Endometrium (tissue), 2 donors: ENCODE data around the gene MARCKSL1.

Experiments
- FAIRE-seq: peaks from 2 replicates; lab custom pipeline; 2012; peaks lifted over from hg19 to GRCh38; lab: Jason Lieb, UNC
- donor health status: control.
- donor health status: control.

MARCKSL1 gene

GRCh38 chr1:32352831-32353383 lies 16.9 kb upstream of the MARCKSL1 start:
- FAIRE-seq: no peak

- no peak for FAIRE-seq
Observed at GRCh38 chr1:32352239-32352745, 16.3 kb upstream of the MARCKSL1 start.

- no peak for FAIRE-seq
Observed at GRCh38 chr1:32351399-32352238, 15.6 kb upstream of the MARCKSL1 start.

GRCh38 chr1:32350785-32351398 lies 14.9 kb upstream of the MARCKSL1 start:
- FAIRE-seq: no peak

GRCh38 chr1:32349211-32349708 lies 13.2 kb upstream of the MARCKSL1 start:
- no peak for FAIRE-seq

GRCh38 chr1:32346532-32347157 lies 10.6 kb upstream of the MARCKSL1 start:
- FAIRE-seq: no peak

GRCh38 chr1:32345289-32345827 lies 9.3 kb upstream of the MARCKSL1 start:
- FAIRE-seq: no peak

GRCh38 chr1:32342704-32343103 lies 6.7 kb upstream of the MARCKSL1 start:
- no peak for FAIRE-seq

- FAIRE-seq: no peak
Observed at GRCh38 chr1:32341971-32342370, 5.9 kb upstream of the MARCKSL1 start.

GRCh38 chr1:32341186-32341757 lies 5.2 kb upstream of the MARCKSL1 start:
- no peak for FAIRE-seq

- FAIRE-seq: no peak
Observed at GRCh38 chr1:32339363-32339978, 3.4 kb upstream of the MARCKSL1 start.

GRCh38 chr1:32338637-32339145 lies 2.7 kb upstream of the MARCKSL1 start:
- FAIRE-seq: no peak

- no peak for FAIRE-seq
Observed at GRCh38 chr1:32337855-32338636, 2.0 kb upstream of the MARCKSL1 start.

GRCh38 chr1:32336963-32337675 lies 1.1 kb upstream of the MARCKSL1 start:
- FAIRE-seq: no peak

GRCh38 chr1:32336591-32336932 lies 529 bp upstream of the MARCKSL1 start:
- FAIRE-seq: no peak

GRCh38 chr1:32335535-32335789 lies 571 bp downstream of the MARCKSL1 start:
- no peak for FAIRE-seq

- FAIRE-seq: no peak
Observed at GRCh38 chr1:32334864-32335534, 1.0 kb downstream of the MARCKSL1 start.

- FAIRE-seq: no peak
Observed at GRCh38 chr1:32334274-32334861, 1.7 kb downstream of the MARCKSL1 start.
